Inferior parietal cortex (tissue), 1 donor: ENCODE measurements around the gene TCF3.
A peak's percentile ranks its signal among the peaks of the same experiment; 100 is the strongest.

ENCODE experiments used
- DNase-seq: peaks from one replicate; pipeline ENCODE4 v3.0.0-alpha.2; 2016; ENCODE audit errors: extremely low spot score

The TCF3 gene

GRCh38 chr19:1584500-1585242, 67.7 kb downstream of the TCF3 start:
- no peak for DNase-seq

GRCh38 chr19:1582201-1582600, 70.2 kb downstream of the TCF3 start:
- DNase-seq, result no peak

- no peak for DNase-seq
These were observed 71.5 kb downstream of the TCF3 start for GRCh38 chr19:1580957-1581356.

GRCh38 chr19:1580382-1580781, 72.0 kb downstream of the TCF3 start:
- DNase-seq, result no peak

DNA sequence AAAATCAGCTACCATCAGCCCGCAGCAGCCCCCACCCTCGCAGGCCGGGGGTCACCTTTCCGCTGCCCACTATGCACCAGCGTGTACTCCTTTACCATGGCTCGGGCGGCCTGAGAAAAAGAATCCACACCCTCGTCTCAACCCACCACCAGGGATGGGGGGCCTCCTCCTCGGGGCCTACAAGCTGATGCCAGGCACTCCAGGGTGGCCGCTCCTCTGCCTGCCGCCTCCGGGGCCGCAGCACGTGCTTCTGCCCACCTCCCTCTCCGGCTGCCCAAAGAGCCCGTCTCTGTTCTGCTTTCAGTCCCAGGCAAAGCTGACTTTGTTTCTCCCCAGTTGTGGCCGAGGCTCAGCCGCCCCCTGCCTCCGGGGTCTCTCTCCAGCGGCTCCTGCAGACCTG, 73.2 kb downstream of the TCF3 start:
- no peak for DNase-seq

- DNase-seq, result no peak
These were observed 74.3 kb downstream of the TCF3 start for GRCh38 chr19:1577929-1578618.

- DNase-seq, result no peak
These were observed 75.1 kb downstream of the TCF3 start for GRCh38 chr19:1577090-1577928.

- no peak for DNase-seq
These were observed 75.9 kb downstream of the TCF3 start for GRCh38 chr19:1576242-1577089.

DNA sequence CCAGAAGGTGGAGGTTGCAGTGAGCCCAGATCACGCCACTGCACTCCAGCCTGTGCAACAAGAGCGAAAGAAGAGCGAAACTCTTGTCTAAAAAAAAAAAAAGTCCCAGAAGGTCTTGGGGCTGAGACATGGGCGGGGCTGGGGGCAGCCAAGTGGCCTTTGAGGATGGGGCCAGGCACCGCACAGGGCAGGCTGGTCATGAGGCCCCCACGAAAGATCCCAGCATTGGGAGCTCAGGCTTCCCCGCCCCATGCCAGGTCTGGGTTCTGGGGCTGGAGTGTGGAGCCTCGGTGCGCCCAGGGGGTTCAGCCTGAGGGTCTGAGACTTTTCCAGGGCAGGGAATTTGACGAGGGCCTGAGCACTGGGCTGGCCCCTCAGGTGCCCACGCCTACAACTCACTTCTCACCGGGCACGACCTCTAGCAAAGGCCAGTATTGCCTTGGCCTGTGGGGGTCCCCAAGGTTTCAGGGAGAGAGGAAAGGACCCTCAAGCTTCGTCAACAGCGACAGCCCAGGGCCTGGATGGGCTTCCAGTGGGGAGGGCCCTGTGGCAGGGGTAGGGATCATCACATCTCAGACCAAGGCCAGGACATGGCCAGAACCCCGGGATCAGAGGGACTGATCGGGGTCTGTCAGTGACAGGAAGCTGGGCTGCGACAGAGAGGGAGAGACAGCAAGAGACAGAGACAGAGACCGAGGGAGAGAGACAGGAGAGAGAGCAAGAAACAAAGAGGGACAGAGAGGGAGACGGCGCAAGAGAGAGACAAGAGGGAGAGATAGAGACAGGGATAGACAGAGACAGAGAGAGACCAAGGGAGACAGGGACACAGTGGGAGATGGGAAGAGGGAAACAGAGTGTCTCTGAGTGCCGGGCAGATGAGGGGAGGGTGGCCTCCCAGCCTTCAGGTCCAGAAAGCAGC, 76.8 kb downstream of the TCF3 start:
- DNase-seq, result no peak

- no peak for DNase-seq
These were observed 77.9 kb downstream of the TCF3 start for GRCh38 chr19:1574354-1575136.

DNA sequence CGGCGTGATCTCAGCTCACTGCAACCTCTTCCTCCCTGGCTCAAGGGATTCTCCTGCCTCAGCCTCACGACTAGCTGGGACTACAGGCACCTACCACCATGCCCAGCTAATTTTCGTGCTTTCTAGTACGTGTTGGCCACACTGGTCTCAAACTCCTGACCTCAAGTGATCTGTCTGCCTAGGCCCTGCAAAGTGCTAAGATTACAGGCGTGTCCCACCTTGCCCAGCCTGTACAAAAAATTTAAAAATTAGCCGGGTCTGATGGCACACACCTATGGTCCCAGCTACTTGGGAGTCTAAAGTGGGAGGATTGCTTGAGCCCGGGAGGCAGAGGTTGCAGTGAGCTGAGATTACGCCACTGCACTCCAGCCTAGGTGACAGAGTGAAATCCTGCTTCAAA, 79.6 kb downstream of the TCF3 start:
- no peak for DNase-seq

DNA sequence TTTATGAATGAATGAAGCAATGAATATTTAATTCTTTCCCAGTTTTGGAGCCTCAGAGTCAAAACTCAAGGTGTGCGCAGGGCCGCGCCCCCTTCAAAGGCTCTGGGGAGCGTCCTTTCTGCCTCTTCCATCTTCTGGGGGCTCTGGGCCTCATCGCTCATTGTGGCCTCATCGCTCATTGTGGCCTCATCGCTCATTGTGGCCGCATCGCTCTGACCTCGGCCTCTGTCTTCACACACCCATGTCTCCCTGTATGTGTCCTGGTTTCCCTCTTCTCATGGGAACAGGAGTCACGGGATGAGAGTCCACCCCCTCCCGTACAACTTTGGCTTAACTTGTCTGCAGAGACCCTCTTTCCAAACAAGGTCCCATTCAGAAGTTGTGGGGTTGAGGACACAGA, 81.1 kb downstream of the TCF3 start:
- no peak for DNase-seq

DNA sequence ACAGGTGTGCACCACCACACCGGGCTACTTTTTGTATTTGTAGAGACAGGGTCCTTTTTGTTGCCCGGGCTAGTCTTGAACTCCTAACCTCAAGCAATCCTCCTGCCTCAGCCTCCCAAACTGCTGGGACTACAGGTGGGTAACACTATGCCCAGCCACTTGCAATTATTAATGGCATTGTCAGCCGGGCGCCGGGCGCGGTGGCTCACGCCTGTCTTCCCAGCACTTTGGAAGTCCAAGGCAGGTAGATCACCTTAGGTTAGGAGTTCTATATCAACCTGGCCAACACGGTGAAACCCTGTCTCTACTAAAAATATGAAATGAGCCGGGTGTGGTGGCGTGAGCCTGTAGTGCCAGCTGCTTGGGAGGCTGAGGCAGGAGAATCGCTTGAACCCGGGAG, 81.6 kb downstream of the TCF3 start:
- DNase-seq, result no peak

GRCh38 chr19:1569997-1570396, 82.4 kb downstream of the TCF3 start:
- no peak for DNase-seq

DNA sequence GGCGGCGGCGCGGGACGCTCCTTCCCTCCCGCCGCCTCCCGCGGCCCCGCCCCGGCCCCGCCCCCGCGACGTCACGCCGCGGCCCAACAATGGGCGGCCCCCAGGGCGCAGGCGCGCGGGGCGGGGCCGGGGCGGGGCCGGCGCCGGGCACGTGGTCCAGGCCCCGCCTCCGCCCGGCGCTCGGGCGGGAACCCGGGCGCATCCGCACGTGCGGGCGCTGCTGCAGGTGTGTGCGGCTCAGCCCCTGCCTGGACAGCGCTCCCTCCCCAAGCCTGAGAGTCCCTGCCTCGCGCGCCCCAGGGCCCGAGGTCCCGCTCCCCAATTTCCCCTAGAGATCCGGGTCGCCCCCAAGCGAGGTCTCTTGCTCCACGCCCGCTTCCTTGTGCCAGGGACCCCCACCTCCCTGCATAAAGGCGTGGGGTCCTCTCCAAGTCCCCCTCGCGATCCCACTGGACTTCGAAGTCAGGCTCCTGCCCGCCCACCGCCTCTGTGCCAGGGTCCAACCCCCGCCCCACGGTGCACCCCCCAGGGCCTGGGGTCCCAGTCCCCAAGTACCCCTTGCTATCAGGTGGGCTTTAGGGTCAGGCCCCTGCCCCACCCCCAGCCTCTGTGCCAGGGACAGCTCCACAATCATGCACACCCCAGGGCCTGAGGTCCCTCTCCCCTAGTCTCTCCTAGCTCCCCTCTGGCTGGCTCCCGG, 83.9 kb downstream of the TCF3 start, which contains the start of gene MEX3D:
TSS of gene MEX3D (minus strand) at position 6 of the 700 bp plus-strand sequence. CDS start 267 bp downstream, outside the sequence.
- peak; percentile 43 for DNase-seq

DNA sequence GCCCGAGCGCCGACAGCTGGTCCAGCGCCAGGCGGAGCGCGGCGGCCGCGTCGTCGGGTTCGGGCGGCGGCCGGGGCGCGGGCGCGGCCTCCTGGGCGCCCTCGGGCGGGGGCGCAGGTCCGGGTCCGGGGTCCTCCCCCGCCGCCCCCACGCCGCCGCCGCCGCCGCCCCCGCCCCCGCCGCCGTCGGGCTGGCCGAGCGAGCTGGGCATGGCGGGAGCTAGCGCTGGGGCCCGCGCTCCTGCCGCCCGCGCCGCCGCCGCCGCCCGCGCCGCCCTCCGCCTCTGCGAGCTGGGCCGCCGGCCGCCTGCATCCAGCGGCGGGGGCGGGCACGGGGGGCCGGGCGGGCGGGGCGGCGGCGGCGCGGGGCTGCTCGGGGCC, 84.6 kb downstream of the TCF3 start:
- no peak for DNase-seq

- no peak for DNase-seq
These were observed 85.1 kb downstream of the TCF3 start for GRCh38 chr19:1567116-1567847.

GRCh38 chr19:1566392-1567115, 85.9 kb downstream of the TCF3 start:
- DNase-seq, result peak; percentile 79
